Urinary bladder (tissue), 4 donors: Measurements from ENCODE around the gene FN3K. TPM values are rescaled to one million over a fixed set of nuclear protein-coding genes. Genes with fewer than 3 reads are reported as not detected.

Experiments
- DNase-seq: peaks from one replicate; pipeline ENCODE4 v3.0.0-alpha.2; 2015; ENCODE audit errors: extremely low spot score
- H3K27ac ChIP-seq: one replicate; pipeline ENCODE4 v1.5.1; 2013; ENCODE audit warnings: low read depth, mild to moderate bottlenecking, moderate library complexity
- H3K36me3 ChIP-seq: one replicate; pipeline ENCODE4 v1.6.1; 2013; ENCODE audit warnings: mild to moderate bottlenecking, moderate library complexity; ENCODE audit not compliant: insufficient read depth
- H3K4me1 ChIP-seq: one replicate; pipeline ENCODE4 v1.6.1; 2013; ENCODE audit warnings: mild to moderate bottlenecking, moderate library complexity; ENCODE audit not compliant: insufficient read depth
- H3K4me3 ChIP-seq: one replicate; pipeline ENCODE4 v1.5.1; 2013; ENCODE audit warnings: low read depth, low read length
- WGBS: extraction: QIAGEN DNeasy Blood & Tissue Kit; methylation state at CpG from one replicate; pipeline ENCODE4 v1.1.7; 2013; 5-methylcytosine and 5-hydroxymethylcytosine counted together
- polyA plus RNA-seq: library from polyadenylated mRNA; stranded (reverse); fragments of 200-250 nt; gene quantifications from one replicate; pipeline ENCODE4 v1.2.3, GENCODE V29; 2013
- total RNA-seq: library from RNA; depleted of rRNA; stranded (reverse); fragments of >200 nt; gene quantifications from one replicate; pipeline ENCODE4 v1.2.3, GENCODE V29; 2014
- donor health status: healthy with polysubstance abuse.
- donor health status: healthy.

Gene FN3K
- total and polyA plus RNA-seq, 2 donors, result 3.4 to 13.4 TPM

- WGBS, result under 1% methylated on average over 32 of the region's 32 CpGs
Observed at GRCh38 chr17:82697808-82698064, 37.7 kb upstream of the FN3K start.

GRCh38 chr17:82698065-82698973 is 37.1 kb upstream of the FN3K start, which contains the start of gene RAB40B:
Gene RAB40B, minus strand, starts transcription at chr17:82698698. Its CDS starts 102 bp downstream, at chr17:82698596.
- H3K4me3 ChIP-seq, result peak within 1 kb of the TSS; percentile 89
- no peak within 1 kb of the TSS for H3K27ac ChIP-seq
- no peaks in the 10 kb centered on the region for H3K36me3 ChIP-seq
- no peaks in the 10 kb centered on the region for H3K4me1 ChIP-seq
- DNase-seq, result peak; percentile 95
- WGBS, result 1% methylated on average over 112 of the region's 112 CpGs

More at GRCh38 chr17:82697808-82698064, 37.7 kb upstream of the FN3K start:
- Histone ChIP-seq H3K4me3 (peak overlapping the region; percentile 89), H3K27ac (no peak overlapping the region), H3K36me3 (no peaks in the 10 kb centered on the region), H3K4me1 (no peaks in the 10 kb centered on the region)
- DNase-seq, result no peak

- Histone ChIP-seq H3K27ac (no peak overlapping the region), H3K4me3 (peak overlapping the region; percentile 55), H3K36me3 (no peaks in the 10 kb centered on the region), H3K4me1 (no peaks in the 10 kb centered on the region)
- no peak for DNase-seq
- 5% methylated on average over 45 of the region's 45 CpGs for WGBS
Observed at GRCh38 chr17:82698974-82699442, 36.4 kb upstream of the FN3K start.

GRCh38 chr17:82699551-82699950 is 35.9 kb upstream of the FN3K start:
- WGBS, result 82% methylated on average over 13 of the region's 13 CpGs
- Histone ChIP-seq H3K4me3 (no peak overlapping the region), H3K4me1 (no peaks in the 10 kb centered on the region), H3K27ac (no peak overlapping the region), H3K36me3 (no peaks in the 10 kb centered on the region)
- no peak for DNase-seq

GRCh38 chr17:82702231-82702927 is 33.0 kb upstream of the FN3K start:
- no peak overlapping the region for H3K27ac ChIP-seq

GRCh38 chr17:82703036-82703745 is 32.2 kb upstream of the FN3K start:
- 79% methylated on average over 26 of the region's 26 CpGs for WGBS
- H3K4me1 ChIP-seq, result no peaks in the 10 kb centered on the region

More at GRCh38 chr17:82702231-82702927, 33.0 kb upstream of the FN3K start:
- peak; percentile 32 for DNase-seq
- WGBS, result 37% methylated on average over 20 of the region's 20 CpGs
- no peaks in the 10 kb centered on the region for H3K4me1 ChIP-seq
- no peak overlapping the region for H3K4me3 ChIP-seq
- H3K36me3 ChIP-seq, result no peaks in the 10 kb centered on the region

GRCh38 chr17:82703935-82704865 is 31.2 kb upstream of the FN3K start:
- 76% methylated on average over 38 of the region's 38 CpGs for WGBS
- no peak overlapping the region for H3K4me3 ChIP-seq

More at GRCh38 chr17:82703036-82703745, 32.2 kb upstream of the FN3K start:
- Histone ChIP-seq H3K27ac (no peak overlapping the region), H3K4me3 (no peak overlapping the region), H3K36me3 (no peaks in the 10 kb centered on the region)
- no peak for DNase-seq

GRCh38 chr17:82704886-82705285 is 30.5 kb upstream of the FN3K start:
- no peak for DNase-seq
- H3K4me3 ChIP-seq, result no peak overlapping the region
- H3K4me1 ChIP-seq, result no peaks in the 10 kb centered on the region
- 80% methylated on average over 13 of the region's 13 CpGs for WGBS
- H3K36me3 ChIP-seq, result no peaks in the 10 kb centered on the region
- H3K27ac ChIP-seq, result no peak overlapping the region

More at GRCh38 chr17:82703935-82704865, 31.2 kb upstream of the FN3K start:
- DNase-seq, result no peak
- Histone ChIP-seq H3K27ac (no peak overlapping the region), H3K36me3 (no peaks in the 10 kb centered on the region), H3K4me1 (no peaks in the 10 kb centered on the region)

GRCh38 chr17:82705756-82706155 is 29.7 kb upstream of the FN3K start:
- WGBS, result 90% methylated on average over 18 of the region's 18 CpGs
- Histone ChIP-seq H3K4me1 (no peaks in the 10 kb centered on the region), H3K27ac (no peak overlapping the region), H3K4me3 (no peak overlapping the region), H3K36me3 (no peaks in the 10 kb centered on the region)
- DNase-seq, result no peak

- WGBS, result 68% methylated on average over 9 of the region's 9 CpGs
Observed at GRCh38 chr17:82709024-82709675, 26.3 kb upstream of the FN3K start.

GRCh38 chr17:82709676-82710498 is 25.5 kb upstream of the FN3K start:
- Histone ChIP-seq H3K36me3 (no peaks in the 10 kb centered on the region), H3K27ac (no peak overlapping the region), H3K4me1 (no peaks in the 10 kb centered on the region), H3K4me3 (no peak overlapping the region)
- DNase-seq, result no peak
- 85% methylated on average over 25 of the region's 25 CpGs for WGBS

More at GRCh38 chr17:82709024-82709675, 26.3 kb upstream of the FN3K start:
- Histone ChIP-seq H3K36me3 (no peaks in the 10 kb centered on the region), H3K4me3 (no peak overlapping the region), H3K27ac (no peak overlapping the region), H3K4me1 (no peaks in the 10 kb centered on the region)
- DNase-seq, result no peak
